HG03439 (cell line): ENCODE measurements around the gene AKAP6.
"Not testable (repeated sequence)": the region's sequence is repeated elsewhere in the genome, so short reads cannot be mapped to it uniquely, and the experiment has no call there.

Source experiments
- ATAC-seq: cut with Tn5 transposase; IDR thresholded peaks from one replicate; pipeline ENCODE4 v1.9.1; 2021; ENCODE audit warnings: mild to moderate bottlenecking, moderate library complexity; ENCODE audit not compliant: unreplicated experiment

The AKAP6 gene

DNA sequence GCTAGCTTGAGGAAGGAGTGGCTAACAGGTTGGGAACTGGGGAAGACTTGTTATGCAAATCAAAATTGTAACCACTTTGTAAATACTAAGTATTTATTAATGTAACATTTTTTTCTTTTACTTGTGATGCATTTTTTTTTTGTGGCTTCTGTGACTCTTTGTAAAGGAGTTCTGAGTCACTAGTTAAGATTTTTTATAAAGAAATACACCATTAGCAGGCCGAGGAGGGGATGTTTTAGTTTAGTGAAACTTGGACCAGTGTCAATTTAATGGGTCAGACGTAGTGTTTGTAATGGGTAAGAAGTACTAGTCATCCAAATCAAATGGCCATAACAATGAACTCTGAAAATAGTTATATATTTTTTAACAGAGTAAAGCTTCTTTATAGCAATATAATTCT, 43.1 kb downstream of the AKAP6 start:
- ATAC-seq, result no peak

GRCh38 chr14:32373174-32373573, 44.1 kb downstream of the AKAP6 start:
- not testable (repeated sequence) for ATAC-seq

GRCh38 chr14:32374155-32374554, 45.1 kb downstream of the AKAP6 start:
- ATAC-seq, result no peak

GRCh38 chr14:32375663-32376062, 46.6 kb downstream of the AKAP6 start:
- ATAC-seq, result no peak

DNA sequence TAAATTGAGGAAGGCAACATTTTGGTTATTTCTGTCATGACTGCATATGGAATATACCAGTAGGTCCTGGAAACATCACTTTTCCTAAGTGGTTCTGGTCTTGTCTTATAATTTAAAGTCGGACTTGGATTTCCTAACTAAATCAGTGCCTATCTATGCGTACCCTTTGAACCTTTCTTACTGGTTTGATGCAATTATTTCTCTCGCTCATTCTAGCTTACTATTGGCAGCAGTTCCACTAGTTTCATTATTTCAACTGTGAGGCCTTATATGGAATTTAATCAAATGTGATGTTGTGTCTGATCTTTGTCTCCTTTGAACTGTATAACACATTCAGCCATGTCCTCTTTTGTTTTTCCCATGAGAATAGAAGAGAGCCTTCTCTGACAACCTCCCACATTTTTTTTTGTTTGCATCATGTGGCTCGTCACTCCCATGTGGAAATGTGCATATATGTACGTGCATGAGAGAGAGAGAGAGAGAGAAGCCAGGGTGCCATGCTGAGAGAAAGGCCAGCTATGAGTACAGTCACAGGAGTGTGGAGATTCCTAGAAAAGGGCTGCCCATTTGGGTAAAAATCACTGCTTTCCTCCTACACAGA, 48.0 kb downstream of the AKAP6 start:
- no peak for ATAC-seq

- ATAC-seq, result no peak
Observed at GRCh38 chr14:32378284-32378683, 49.2 kb downstream of the AKAP6 start.

GRCh38 chr14:32379447-32379846, 50.3 kb downstream of the AKAP6 start:
- no peak for ATAC-seq

DNA sequence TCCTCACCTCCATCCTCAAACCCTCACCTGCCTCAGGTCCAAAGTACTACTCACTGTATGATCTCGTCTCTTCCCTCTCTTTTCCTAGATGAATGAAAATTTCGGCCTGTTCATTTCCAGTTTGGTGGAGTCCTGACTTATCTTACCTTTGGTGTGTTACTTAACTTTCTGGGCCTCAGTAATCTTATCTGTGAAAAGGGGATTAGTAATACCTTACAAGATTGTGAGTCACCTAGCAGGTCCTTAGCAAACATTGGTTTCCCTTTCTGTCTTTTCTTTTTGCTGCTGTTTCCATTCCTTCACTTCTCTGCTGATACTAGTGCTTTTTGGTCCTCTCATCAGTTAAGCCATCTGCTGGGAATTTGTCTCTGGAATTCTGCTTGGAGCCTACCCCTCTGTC, 52.8 kb downstream of the AKAP6 start:
- no peak for ATAC-seq

- ATAC-seq, result no peak
Observed at GRCh38 chr14:32382704-32383103, 53.6 kb downstream of the AKAP6 start.

- no peak for ATAC-seq
Observed at GRCh38 chr14:32383364-32384009, 54.4 kb downstream of the AKAP6 start.

- no peak for ATAC-seq
Observed at GRCh38 chr14:32384464-32384863, 55.4 kb downstream of the AKAP6 start.

GRCh38 chr14:32387295-32387694, 58.2 kb downstream of the AKAP6 start:
- not testable (repeated sequence) for ATAC-seq

- ATAC-seq, result no peak
Observed at GRCh38 chr14:32393119-32393518, 64.0 kb downstream of the AKAP6 start.

GRCh38 chr14:32394038-32394437, 64.9 kb downstream of the AKAP6 start:
- no peak for ATAC-seq

DNA sequence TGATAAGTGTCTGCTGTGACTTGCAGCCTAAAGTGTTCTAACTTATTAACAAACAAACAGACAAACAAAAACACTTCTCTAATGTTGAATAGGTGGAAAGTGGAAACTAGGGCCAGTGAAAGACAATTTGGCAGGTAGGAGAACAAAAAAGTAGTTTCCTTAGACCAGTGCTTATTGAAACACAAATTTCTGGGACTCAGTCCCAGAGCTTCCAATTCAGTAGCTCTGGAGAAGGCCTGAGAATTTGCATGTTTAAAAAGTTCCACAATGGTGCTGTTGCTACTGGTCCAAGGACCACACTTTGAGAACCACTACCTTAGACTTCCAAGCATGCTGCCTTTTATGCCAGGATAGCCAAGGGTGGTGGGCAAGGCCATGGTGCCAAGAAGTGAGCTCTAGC, 67.8 kb downstream of the AKAP6 start:
- no peak for ATAC-seq

GRCh38 chr14:32397861-32398640, 69.0 kb downstream of the AKAP6 start:
- ATAC-seq, result no peak

GRCh38 chr14:32399920-32400319, 70.8 kb downstream of the AKAP6 start:
- no peak for ATAC-seq

DNA sequence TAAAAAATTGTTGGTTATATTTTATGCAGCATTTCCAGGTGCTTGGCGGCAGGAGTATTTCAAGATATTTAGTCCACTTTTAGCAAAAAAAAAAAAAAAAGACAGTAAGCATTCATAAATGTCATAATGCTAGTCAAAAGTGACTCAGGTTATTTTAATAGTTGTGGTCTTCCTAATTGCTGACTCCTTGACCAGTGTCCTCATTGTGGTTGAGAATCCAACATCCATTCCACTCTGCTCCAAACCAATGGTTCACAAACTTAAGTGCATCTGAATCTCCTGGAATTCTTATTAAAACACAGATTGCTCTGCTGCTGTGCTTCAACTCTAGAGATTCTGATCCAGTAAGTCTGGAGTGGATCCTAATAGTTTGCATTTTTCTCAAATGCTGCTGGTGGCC, 71.4 kb downstream of the AKAP6 start:
- no peak for ATAC-seq

- ATAC-seq, result no peak
Observed at GRCh38 chr14:32403021-32403420, 73.9 kb downstream of the AKAP6 start.

DNA sequence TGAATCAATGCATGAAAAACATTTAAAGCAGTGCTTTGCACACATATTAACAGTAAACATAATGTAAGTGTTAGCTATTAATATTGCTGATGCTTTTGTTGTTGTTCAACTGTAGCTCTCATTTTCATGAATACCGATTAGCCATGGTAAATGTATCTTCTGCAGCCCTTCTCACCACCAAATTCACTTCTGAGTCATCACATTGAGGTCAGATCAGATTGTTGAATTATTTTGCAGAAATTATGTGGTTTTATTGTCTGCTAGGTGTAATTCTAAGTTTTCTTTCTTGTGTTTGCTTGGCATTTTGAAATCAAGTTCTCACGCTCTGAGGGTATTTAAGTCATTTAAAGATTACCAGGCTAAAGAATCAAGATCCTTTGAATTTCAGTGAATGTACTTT, 74.6 kb downstream of the AKAP6 start:
- no peak for ATAC-seq

DNA sequence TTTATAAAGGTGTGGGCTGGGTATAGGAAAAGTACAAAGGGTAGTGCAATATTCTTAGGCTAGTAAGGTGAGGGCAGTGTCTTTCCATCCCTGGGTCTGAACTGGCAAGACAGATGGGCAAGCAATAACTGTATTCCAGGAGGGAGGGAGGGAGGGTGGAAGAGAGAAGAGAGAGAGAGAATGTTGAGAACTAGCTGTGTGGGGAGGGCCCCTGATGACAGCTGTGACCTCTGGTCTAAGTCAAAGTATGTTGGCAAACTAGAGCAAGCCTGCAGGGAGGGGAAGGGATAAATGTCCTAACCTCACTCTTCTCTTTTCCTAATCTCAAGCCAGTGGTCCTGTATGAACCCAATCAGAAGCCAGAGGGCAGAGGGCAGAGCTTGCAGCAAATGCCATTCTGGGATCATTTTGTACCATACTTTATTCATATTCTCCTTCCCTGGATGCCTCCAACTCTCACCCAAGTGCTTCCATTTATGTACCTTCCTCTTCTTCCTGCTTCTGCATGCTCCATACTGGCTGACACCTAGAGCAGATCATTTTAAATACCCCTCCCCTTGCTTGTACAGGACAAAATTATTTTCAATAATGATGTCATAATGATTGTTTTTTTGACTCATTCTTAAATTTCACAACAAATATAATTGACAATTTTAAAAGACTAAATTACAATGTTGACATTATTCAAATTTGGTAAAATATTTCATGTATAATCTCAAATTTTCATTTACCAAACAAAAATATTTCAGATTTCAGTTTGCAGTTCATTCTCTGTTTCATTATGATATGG, 75.9 kb downstream of the AKAP6 start:
- no peak for ATAC-seq
